IPS DF 19.7 (cell line): ENCODE results near the gene ZCRB1.
A peak's percentile ranks its signal among the peaks of the same experiment; 100 is the strongest.
"Not testable (repeated sequence)": the region's sequence is repeated elsewhere in the genome, so short reads cannot be mapped to it uniquely, and the experiment has no call there.

Experiments used
- DNase-seq: peaks from one replicate; pipeline ENCODE4 v3.0.0-alpha.2; 2013; ENCODE audit warnings: low read depth, low spot score

Gene ZCRB1

GRCh38 chr12:42325653-42326474, at the start of gene ZCRB1, which contains the start of gene PPHLN1:
Gene ZCRB1, minus strand, starts transcription at chr12:42326094. Its CDS starts 1,992 bp downstream, at chr12:42324102.
Gene PPHLN1, plus strand, starts transcription at chr12:42326167. Its CDS starts 9,736 bp downstream, at chr12:42335903.
- peak; percentile 52 for DNase-seq

GRCh38 chr12:42373669-42374068, 47.8 kb upstream of the ZCRB1 start:
- no peak for DNase-seq

GRCh38 chr12:42372154-42372791, 46.4 kb upstream of the ZCRB1 start:
- peak; percentile 48 for DNase-seq

GRCh38 chr12:42370013-42370412, 44.1 kb upstream of the ZCRB1 start:
- DNase-seq = peak; percentile 45

GRCh38 chr12:42365486-42365885, 39.6 kb upstream of the ZCRB1 start:
- no peak for DNase-seq

GRCh38 chr12:42364692-42365091, 38.8 kb upstream of the ZCRB1 start:
- no peak for DNase-seq

GRCh38 chr12:42362647-42363260, 36.9 kb upstream of the ZCRB1 start:
- DNase-seq = no peak

GRCh38 chr12:42361909-42362646, 36.2 kb upstream of the ZCRB1 start:
- no peak for DNase-seq

GRCh38 chr12:42360747-42361403, 35.0 kb upstream of the ZCRB1 start:
- DNase-seq = no peak

GRCh38 chr12:42356344-42356743, 30.4 kb upstream of the ZCRB1 start:
- DNase-seq = no peak

GRCh38 chr12:42350021-42350407, 24.1 kb upstream of the ZCRB1 start:
- not testable (repeated sequence) for DNase-seq

GRCh38 chr12:42349119-42350020, 23.5 kb upstream of the ZCRB1 start:
- DNase-seq = not testable (repeated sequence)

GRCh38 chr12:42346403-42347002, 20.6 kb upstream of the ZCRB1 start:
- DNase-seq = no peak

GRCh38 chr12:42343721-42344120, 17.8 kb upstream of the ZCRB1 start:
- no peak for DNase-seq

GRCh38 chr12:42342028-42342427, 16.1 kb upstream of the ZCRB1 start:
- DNase-seq = no peak

GRCh38 chr12:42338280-42338679, 12.4 kb upstream of the ZCRB1 start:
- DNase-seq = no peak

GRCh38 chr12:42336286-42336685, 10.4 kb upstream of the ZCRB1 start:
- DNase-seq = no peak

- DNase-seq = no peak
Measured at GRCh38 chr12:42332301-42333285, 6.7 kb upstream of the ZCRB1 start.

GRCh38 chr12:42330097-42330496, 4.2 kb upstream of the ZCRB1 start:
- DNase-seq = not testable (repeated sequence)
